ENCODE measurements around the gene BCKDHB.

DNA sequence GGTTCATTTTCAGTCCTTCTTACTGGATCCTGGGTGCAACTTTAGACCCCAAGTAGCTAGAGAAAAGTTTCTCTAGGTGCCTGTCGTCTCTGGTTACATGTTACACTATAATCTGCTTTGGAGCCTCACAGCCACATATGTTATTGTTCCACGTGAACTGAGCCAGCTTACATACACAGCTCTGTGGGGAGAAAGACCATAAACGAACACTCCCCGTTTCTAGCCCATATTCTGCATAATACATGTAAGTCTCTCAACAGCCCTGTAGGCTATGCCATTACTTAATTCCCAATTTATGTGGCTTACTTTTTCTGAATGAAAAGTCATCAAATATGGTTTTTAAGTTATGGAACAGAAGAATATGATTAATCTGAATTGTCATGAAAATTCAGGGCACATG, 233.8 kb downstream of the BCKDHB start:
- TF ChIP-seq, protein P1, sequence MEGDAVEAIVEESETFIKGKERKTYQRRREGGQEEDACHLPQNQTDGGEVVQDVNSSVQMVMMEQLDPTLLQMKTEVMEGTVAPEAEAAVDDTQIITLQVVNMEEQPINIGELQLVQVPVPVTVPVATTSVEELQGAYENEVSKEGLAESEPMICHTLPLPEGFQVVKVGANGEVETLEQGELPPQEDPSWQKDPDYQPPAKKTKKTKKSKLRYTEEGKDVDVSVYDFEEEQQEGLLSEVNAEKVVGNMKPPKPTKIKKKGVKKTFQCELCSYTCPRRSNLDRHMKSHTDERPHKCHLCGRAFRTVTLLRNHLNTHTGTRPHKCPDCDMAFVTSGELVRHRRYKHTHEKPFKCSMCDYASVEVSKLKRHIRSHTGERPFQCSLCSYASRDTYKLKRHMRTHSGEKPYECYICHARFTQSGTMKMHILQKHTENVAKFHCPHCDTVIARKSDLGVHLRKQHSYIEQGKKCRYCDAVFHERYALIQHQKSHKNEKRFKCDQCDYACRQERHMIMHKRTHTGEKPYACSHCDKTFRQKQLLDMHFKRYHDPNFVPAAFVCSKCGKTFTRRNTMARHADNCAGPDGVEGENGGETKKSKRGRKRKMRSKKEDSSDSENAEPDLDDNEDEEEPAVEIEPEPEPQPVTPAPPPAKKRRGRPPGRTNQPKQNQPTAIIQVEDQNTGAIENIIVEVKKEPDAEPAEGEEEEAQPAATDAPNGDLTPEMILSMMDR (IDR thresholded peaks at IDR 0.05): no peak
- TF ChIP-seq EP300 (IDR thresholded peaks at IDR 0.05) (no peak), POLR2A (IDR thresholded peaks at IDR 0.05) (no peak)
